K562 (cell line): ENCODE data around the gene CUL2. TPM values are rescaled to one million over a fixed set of nuclear protein-coding genes. Genes with fewer than 3 reads are reported as not detected.

ENCODE experiments used
- BCOR ChIP-seq: fragments of 450-650 bp; IDR thresholded peaks from 2 replicates; pipeline ENCODE4 v1.6.1; 2016
- CEBPZ ChIP-seq: fragments of 150-350 bp; IDR thresholded peaks from 2 replicates; pipeline ENCODE4 v1.6.1; 2014; ENCODE audit warnings: low read depth, mild to moderate bottlenecking, low read length, borderline replicate concordance
- FOXP1 ChIP-seq: sonication (generic); formaldehyde crosslinking; IDR thresholded peaks from 2 replicates; pipeline ENCODE4 v1.8.0; 2022; ENCODE audit warnings: mild to moderate bottlenecking, missing genetic modification reagents
- KDM2B ChIP-seq: fragments of 250-450 bp; sonication (Bioruptor Pico); IDR thresholded peaks from 2 replicates; pipeline ENCODE4 v1.8.0; 2021; ENCODE audit warnings: mild to moderate bottlenecking, moderate library complexity
- OTX1 ChIP-seq: fragments of 450-650 bp; formaldehyde crosslinking; IDR thresholded peaks from 2 replicates; pipeline ENCODE4 v1.4.0; 2022; ENCODE audit warnings: mild to moderate bottlenecking
- RREB1 ChIP-seq: fragments of 250-450 bp; sonication (Bioruptor Pico); IDR thresholded peaks from 2 replicates; pipeline ENCODE4 v1.4.0; 2020
- THAP12 ChIP-seq: fragments of 250-450 bp; sonication (Bioruptor Pico); IDR thresholded peaks from 2 replicates; pipeline ENCODE4 v1.9.0; 2021; ENCODE audit warnings: mild to moderate bottlenecking, inconsistent platforms
- THAP7 ChIP-seq: fragments of 250-450 bp; sonication (Bioruptor Pico); IDR thresholded peaks from 2 replicates; pipeline ENCODE4 v1.5.0; 2021
- ZBTB11 ChIP-seq, 3 experiments: fragments of 200-800 bp in 1 of 3; fragments of 250-450 bp in 1 of 3; fragments of 450-650 bp in 1 of 3; sonication (Bioruptor Pico) in 1 of 3; sonication (Bioruptor generic) in 1 of 3; formaldehyde crosslinking in 1 of 3; IDR thresholded peaks; 2 replicates each; pipeline versions ENCODE4 v1.6.1 to v1.8.0; 2016 to 2022; ENCODE audit warnings: mild to moderate bottlenecking in 2 of 3, missing genetic modification characterization in 2 of 3, missing compliant biosample characterization in 1 of 3, moderate library complexity in 1 of 3
- ZSCAN32 ChIP-seq: fragments of 450-650 bp; formaldehyde crosslinking; IDR thresholded peaks from 2 replicates; pipeline ENCODE4 v1.4.0; 2020; ENCODE audit warnings: mild to moderate bottlenecking, moderate library complexity
- polyA plus RNA-seq, 8 experiments: library from polyadenylated mRNA; depleted of rRNA in 4 of 8; stranded (reverse) in 5 of 8; unstranded in 3 of 8; fragments of >200 nt; fragmentation: Nextera tagmentation in 2 of 8; fragmentation: Illumina TruSeq in 1 of 8; extraction: Ambion mirVana in 2 of 8; extraction: Trizol in 1 of 8; gene quantifications; 2 replicates each; pipeline versions ENCODE4 v1.2.1 to v1.2.3, GENCODE V29; 2011 to 2014; ENCODE audit warnings: inconsistent platforms in 1 of 8, missing spikeins in 1 of 8
- total RNA-seq, 7 experiments: library from RNA; depleted of rRNA in 6 of 7; stranded (reverse); fragments of >200 nt in 6 of 7; fragmentation: Illumina TruSeq in 2 of 7; extraction: Trizol in 2 of 7; gene quantifications; 2 replicates each; pipeline versions ENCODE4 v1.2.1 to v1.2.3, GENCODE V29; 2011 to 2021; ENCODE audit warnings: low replicate concordance in 1 of 7

Gene CUL2
- total and polyA plus RNA-seq, 9 of the 15 experiments (the other 6 are each of a cell fraction or from before 2014, with no cell fraction given): 17.3 to 46.3 (median 41.2) TPM

- TF ChIP-seq ZBTB11 (CRISPR knock-in tag; IDR thresholded peaks at IDR 0.05): peak in 1 of 3 experiments; percentile 66; a peak in 2 of 6 replicates
- TF ChIP-seq ZSCAN32 (CRISPR knock-in tag): no peak
- no peak for TF ChIP-seq FOXP1
- TF ChIP-seq RREB1: no peak
- TF ChIP-seq THAP7 (CRISPR knock-in tag): no peak
- TF ChIP-seq OTX1: no peak
- no peak for TF ChIP-seq CEBPZ
- TF ChIP-seq BCOR: 0 out of 2 replicates have a peak, but pooled peaks have one; percentile 14
- TF ChIP-seq KDM2B (CRISPR knock-in tag): no peak
- TF ChIP-seq THAP12 (CRISPR knock-in tag): peak; percentile 94
Observed at GRCh38 chr10:35126530-35127288, 36.6 kb upstream of the CUL2 start, which contains the start of gene CREM (continued).
